GM19455 (cell line): ENCODE measurements around the gene ISG20L2.

ENCODE experiments used
- ATAC-seq: cut with Tn5 transposase; IDR thresholded peaks from one replicate; pipeline ENCODE4 v1.9.1; 2021; ENCODE audit not compliant: unreplicated experiment

Gene ISG20L2

GRCh38 chr1:156754219-156754618 is 25.7 kb upstream of the ISG20L2 start:
- no peak for ATAC-seq

- ATAC-seq = no peak
Measured at GRCh38 chr1:156752843-156753482, 24.4 kb upstream of the ISG20L2 start.

- peak; percentile 47 for ATAC-seq
Measured at GRCh38 chr1:156751757-156752481, 23.4 kb upstream of the ISG20L2 start.

- peak; percentile 2 for ATAC-seq
Measured at GRCh38 chr1:156751451-156751756, 22.8 kb upstream of the ISG20L2 start, which contains the start of gene HDGF. TSS of gene HDGF (minus strand) at chr1:156751675. CDS start at chr1:156751429, 246 bp downstream.

- peak; percentile 13 for ATAC-seq
Measured at GRCh38 chr1:156750711-156751450, 22.3 kb upstream of the ISG20L2 start.

GRCh38 chr1:156750191-156750672 is 21.7 kb upstream of the ISG20L2 start:
- no peak for ATAC-seq

GRCh38 chr1:156749419-156750118 is 21.0 kb upstream of the ISG20L2 start:
- ATAC-seq = no peak

GRCh38 chr1:156748670-156749418 is 20.3 kb upstream of the ISG20L2 start:
- no peak for ATAC-seq

- ATAC-seq = no peak
Measured at GRCh38 chr1:156747742-156748669, 19.4 kb upstream of the ISG20L2 start.

- no peak for ATAC-seq
Measured at GRCh38 chr1:156746728-156747631, 18.4 kb upstream of the ISG20L2 start.

- no peak for ATAC-seq
Measured at GRCh38 chr1:156746406-156746727, 17.8 kb upstream of the ISG20L2 start.

- no peak for ATAC-seq
Measured at GRCh38 chr1:156745881-156746280, 17.3 kb upstream of the ISG20L2 start.

- ATAC-seq = no peak
Measured at GRCh38 chr1:156744786-156745419, 16.3 kb upstream of the ISG20L2 start.

GRCh38 chr1:156744344-156744743 is 15.8 kb upstream of the ISG20L2 start:
- no peak for ATAC-seq

GRCh38 chr1:156743367-156744302 is 15.1 kb upstream of the ISG20L2 start:
- no peak for ATAC-seq

- no peak for ATAC-seq
Measured at GRCh38 chr1:156742801-156743200, 14.2 kb upstream of the ISG20L2 start.

GRCh38 chr1:156742017-156742416 is 13.5 kb upstream of the ISG20L2 start:
- no peak for ATAC-seq
